ENCODE measurements around the gene COL15A1. TPM values are rescaled to one million over a fixed set of nuclear protein-coding genes. Genes with fewer than 3 reads are reported as not detected.
A peak's percentile ranks its signal among the peaks of the same experiment; 100 is the strongest.

The COL15A1 gene
- total RNA-seq, 4 donors from 2014 or later: 8.0 to 15.2 (median 12.8) TPM

- TF ChIP-seq POLR2A (IDR thresholded peaks at IDR 0.05): no peak
- TF ChIP-seq, protein P1, sequence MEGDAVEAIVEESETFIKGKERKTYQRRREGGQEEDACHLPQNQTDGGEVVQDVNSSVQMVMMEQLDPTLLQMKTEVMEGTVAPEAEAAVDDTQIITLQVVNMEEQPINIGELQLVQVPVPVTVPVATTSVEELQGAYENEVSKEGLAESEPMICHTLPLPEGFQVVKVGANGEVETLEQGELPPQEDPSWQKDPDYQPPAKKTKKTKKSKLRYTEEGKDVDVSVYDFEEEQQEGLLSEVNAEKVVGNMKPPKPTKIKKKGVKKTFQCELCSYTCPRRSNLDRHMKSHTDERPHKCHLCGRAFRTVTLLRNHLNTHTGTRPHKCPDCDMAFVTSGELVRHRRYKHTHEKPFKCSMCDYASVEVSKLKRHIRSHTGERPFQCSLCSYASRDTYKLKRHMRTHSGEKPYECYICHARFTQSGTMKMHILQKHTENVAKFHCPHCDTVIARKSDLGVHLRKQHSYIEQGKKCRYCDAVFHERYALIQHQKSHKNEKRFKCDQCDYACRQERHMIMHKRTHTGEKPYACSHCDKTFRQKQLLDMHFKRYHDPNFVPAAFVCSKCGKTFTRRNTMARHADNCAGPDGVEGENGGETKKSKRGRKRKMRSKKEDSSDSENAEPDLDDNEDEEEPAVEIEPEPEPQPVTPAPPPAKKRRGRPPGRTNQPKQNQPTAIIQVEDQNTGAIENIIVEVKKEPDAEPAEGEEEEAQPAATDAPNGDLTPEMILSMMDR (IDR thresholded peaks at IDR 0.05): peak in 5 of 6 experiments; percentile 26 to 68 (median 51)
- H3K4me3 ChIP-seq (replicated peaks in 1 of 3): no peak overlapping the region
- H3K27me3 ChIP-seq: no peaks in the 10 kb centered on the region
- H3K9me3 ChIP-seq: no peaks in the 10 kb centered on the region
- H3K4me1 ChIP-seq: peaks cover 6 to 22% of the 10 kb centered on the region in 2 donors
- intact Hi-C loops (cut with DNase I): loop anchor here (10.0 kb wide), 1 partner anchor 124 kb away; no protein-coding TSS in a partner anchor
- DNase-seq: peak; percentile 60 to 64
- H3K27ac ChIP-seq: no peak overlapping the region
- 79 to 84% methylated on average over 5 of the region's 5 CpGs for WGBS, 2 donors
- H3K36me3 ChIP-seq: no peaks in the 10 kb centered on the region
These were observed 57.0 kb downstream of the COL15A1 start for GRCh38 chr9:99000476-99001395.

DNA sequence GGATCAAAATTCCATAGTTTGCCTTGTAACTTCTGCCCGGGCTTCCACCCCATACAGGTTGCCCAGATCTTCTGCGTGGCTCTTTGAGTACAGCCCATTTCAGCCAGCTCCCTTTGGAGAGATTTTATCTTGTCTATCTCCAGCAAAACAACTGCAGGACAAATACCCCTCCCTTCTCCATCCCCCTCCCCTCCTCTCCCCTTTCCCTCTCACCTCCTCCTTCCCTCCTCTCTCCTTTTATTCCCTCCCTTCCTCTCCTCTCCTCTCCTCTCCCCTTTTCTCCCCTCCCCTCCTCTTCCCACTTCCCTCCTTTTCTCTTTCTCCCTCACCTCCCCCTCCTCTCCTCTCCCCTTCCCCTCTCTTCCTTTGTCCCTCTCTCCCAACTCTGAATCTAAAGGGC lies 58.2 kb downstream of the COL15A1 start:
- Histone ChIP-seq H3K36me3 (no peaks in the 10 kb centered on the region), H3K27ac (no peak overlapping the region)
- 95 to 100% methylated on average over 2 of the region's 2 CpGs for WGBS, 2 donors

DNA sequence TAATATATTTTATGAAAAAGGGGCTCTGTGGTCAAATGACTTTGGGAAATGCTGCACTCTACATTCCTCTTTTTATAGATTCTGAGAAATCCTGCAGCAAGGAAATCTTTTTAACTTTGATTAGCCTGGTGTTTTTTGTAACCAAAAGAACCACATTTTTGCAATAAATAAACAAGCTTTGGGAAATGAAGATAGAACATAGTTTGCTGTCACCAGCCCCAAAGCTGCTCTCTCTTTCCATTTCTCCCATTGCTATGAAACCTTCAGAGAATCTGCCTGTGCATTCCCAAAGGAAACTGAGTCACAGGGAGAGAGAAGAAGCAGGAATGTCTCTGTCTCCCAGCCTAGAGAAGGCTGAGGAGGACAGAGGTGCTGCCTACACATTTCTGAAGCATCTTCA lies 59.0 kb downstream of the COL15A1 start:
- Histone ChIP-seq H3K9me3 (no peaks in the 10 kb centered on the region), H3K27me3 (no peaks in the 10 kb centered on the region), H3K4me1 (peaks cover 6 to 15% of the 10 kb centered on the region in 2 donors), H3K27ac (no peak overlapping the region), H3K4me3 (replicated peaks in 1 of 3) (no peak overlapping the region), H3K36me3 (no peaks in the 10 kb centered on the region)
- TF ChIP-seq, protein P1 (IDR thresholded peaks at IDR 0.05): no peak
- TF ChIP-seq POLR2A (IDR thresholded peaks at IDR 0.05): no peak
- DNase-seq: no peak
- intact Hi-C loops (cut with DNase I): loop anchor here (10.0 kb wide), 1 partner anchor 122 kb away; no protein-coding TSS in a partner anchor

More for the DNA sequence above, 58.2 kb downstream of the COL15A1 start:
- TF ChIP-seq, protein P1 (IDR thresholded peaks at IDR 0.05): no peak
- no peak for TF ChIP-seq POLR2A (IDR thresholded peaks at IDR 0.05)
- no peaks in the 10 kb centered on the region for H3K27me3 ChIP-seq
- H3K4me1 ChIP-seq: peaks cover 6 to 22% of the 10 kb centered on the region in 2 donors
- intact Hi-C loops (cut with DNase I): loop anchor here (10.0 kb wide), 1 partner anchor 123 kb away; no protein-coding TSS in a partner anchor
- no peak for DNase-seq
- H3K9me3 ChIP-seq: no peaks in the 10 kb centered on the region
- no peak overlapping the region for H3K4me3 ChIP-seq (replicated peaks in 1 of 3)

GRCh38 chr9:99003308-99003707 lies 59.6 kb downstream of the COL15A1 start:
- intact Hi-C loops (cut with DNase I): loop anchor here (10.0 kb wide), 1 partner anchor 121 kb away; no protein-coding TSS in a partner anchor
- Histone ChIP-seq H3K27me3 (no peaks in the 10 kb centered on the region), H3K4me1 (peaks cover 6 to 10% of the 10 kb centered on the region in 2 donors), H3K4me3 (replicated peaks in 1 of 3) (no peak overlapping the region), H3K36me3 (no peaks in the 10 kb centered on the region), H3K27ac (no peak overlapping the region), H3K9me3 (no peaks in the 10 kb centered on the region)
- TF ChIP-seq, protein P1 (IDR thresholded peaks at IDR 0.05): no peak
- no peak for TF ChIP-seq POLR2A (IDR thresholded peaks at IDR 0.05)
- no peak for DNase-seq
- 96% methylated on average over 4 of the region's 5 CpGs; no CpG with 5 or more reads in 1 of the 2 donors for WGBS, 2 donors

GRCh38 chr9:99004115-99004514 lies 60.4 kb downstream of the COL15A1 start:
- no peak overlapping the region for H3K4me3 ChIP-seq (replicated peaks in 1 of 3)
- intact Hi-C loops (cut with DNase I): loop anchor here (10.0 kb wide), 1 partner anchor 121 kb away; no protein-coding TSS in a partner anchor
- TF ChIP-seq, protein P1 (IDR thresholded peaks at IDR 0.05): no peak
- TF ChIP-seq POLR2A (IDR thresholded peaks at IDR 0.05): no peak
- H3K27ac ChIP-seq: no peak overlapping the region
- H3K36me3 ChIP-seq: no peaks in the 10 kb centered on the region
- H3K9me3 ChIP-seq: no peaks in the 10 kb centered on the region
- DNase-seq: no peak
- no peaks in the 10 kb centered on the region for H3K27me3 ChIP-seq
- WGBS, 2 donors: 95 to 96% methylated on average over 5 of the region's 5 CpGs
- peaks cover 0 to 2% of the 10 kb centered on the region in 2 donors for H3K4me1 ChIP-seq
